Lower leg skin (tissue), 4 donors: ENCODE results near the gene DBX2. TPM values are rescaled to one million over a fixed set of nuclear protein-coding genes. Genes with fewer than 3 reads are reported as not detected.

Experiments used
- DNase-seq, 2 donors: peaks; one replicate each; pipeline ENCODE4 v3.0.0-alpha.2; 2019; ENCODE audit warnings: low spot score in 2 of 2
- H3K4me3 ChIP-seq: fragments of 200-600 bp; sonication (generic); 2 replicates; pipeline ENCODE4 v1.5.1; 2017; ENCODE audit warnings: mild to moderate bottlenecking, low read depth; ENCODE audit not compliant: poor library complexity, severe bottlenecking
- CTCF ChIP-seq, 3 donors: fragments of 450-650 bp; IDR thresholded peaks; one replicate each; pipeline ENCODE4 v1.5.1; 2016; ENCODE audit warnings: antibody characterized with exemption in 3 of 3, mild to moderate bottlenecking in 3 of 3, moderate library complexity in 2 of 3
- POLR2A ChIP-seq, 2 donors: fragments of 450-650 bp; IDR thresholded peaks; one replicate each; pipeline ENCODE4 v1.6.1; 2016 to 2017; ENCODE audit warnings: antibody characterized with exemption in 2 of 2, mild to moderate bottlenecking in 1 of 2, moderate library complexity in 1 of 2
- WGBS, 2 donors: methylation state at CpG; one replicate each; pipeline ENCODE4 v1.1.5; 2018; 5-methylcytosine and 5-hydroxymethylcytosine counted together
- intact Hi-C: fragments of 100-400 bp; cut with DNase I; formaldehyde crosslinking; loops from one replicate; pipeline ENCODE4 v1.15.0; 2023; ENCODE audit warnings: low total_unique reads
- total RNA-seq, 4 donors: library from RNA; depleted of rRNA; stranded (reverse); fragments of >200 nt; gene quantifications; one replicate each; pipeline ENCODE4 v1.1.0, GENCODE V29; 2016

DBX2 gene
- total RNA-seq, 4 donors from 2014 or later, result 0.56 to 1.0 (median 0.91) TPM

GRCh38 chr12:45051572-45052125, 750 bp upstream of the DBX2 start:
- DNase-seq, result no peak
- WGBS, 2 donors, result 8 to 11% methylated on average over 17 of the region's 17 CpGs
- no peak for TF ChIP-seq CTCF (IDR thresholded peaks at IDR 0.05)
- no peak for TF ChIP-seq POLR2A (IDR thresholded peaks at IDR 0.05)
- intact Hi-C loops, result no loop called here
- no peak overlapping the region for H3K4me3 ChIP-seq

GRCh38 chr12:45049912-45050750, 768 bp downstream of the DBX2 start:
- 10 to 17% methylated on average over 29 to 47 of the region's 52 CpGs for WGBS, 2 donors
- no peak for DNase-seq
- intact Hi-C loops, result no loop called here
- H3K4me3 ChIP-seq, result peak overlapping the region; percentile 21
- TF ChIP-seq CTCF (IDR thresholded peaks at IDR 0.05), result no peak
- no peak for TF ChIP-seq POLR2A (IDR thresholded peaks at IDR 0.05)

- intact Hi-C loops, result no loop called here
- DNase-seq, result no peak
- TF ChIP-seq CTCF (IDR thresholded peaks at IDR 0.05) (no peak), POLR2A (IDR thresholded peaks at IDR 0.05) (no peak)
- H3K4me3 ChIP-seq, result no peak overlapping the region
- WGBS, 2 donors, result 82 to 84% methylated on average over 5 of the region's 5 CpGs
Measured at GRCh38 chr12:45042599-45042998, 8.3 kb downstream of the DBX2 start.

- 92 to 95% methylated on average over 2 of the region's 2 CpGs for WGBS, 2 donors
- no peak overlapping the region for H3K4me3 ChIP-seq
- no peak for DNase-seq
- intact Hi-C loops, result no loop called here
- TF ChIP-seq POLR2A (IDR thresholded peaks at IDR 0.05) (no peak), CTCF (IDR thresholded peaks at IDR 0.05) (no peak)
Measured at GRCh38 chr12:45040977-45041376, 9.9 kb downstream of the DBX2 start.

GRCh38 chr12:45039757-45040156, 11.1 kb downstream of the DBX2 start:
- no peak for TF ChIP-seq CTCF (IDR thresholded peaks at IDR 0.05)
- TF ChIP-seq POLR2A (IDR thresholded peaks at IDR 0.05), result no peak
- WGBS, 2 donors, result 87 to 90% methylated on average over 2 of the region's 2 CpGs
- no peak for DNase-seq
- intact Hi-C loops, result no loop called here
- no peak overlapping the region for H3K4me3 ChIP-seq
